ENCODE measurements around the gene PCDHGB2.
"Not testable (repeated sequence)": the region's sequence is repeated elsewhere in the genome, so short reads cannot be mapped to it uniquely, and the experiment has no call there.

Gene PCDHGB2

DNA sequence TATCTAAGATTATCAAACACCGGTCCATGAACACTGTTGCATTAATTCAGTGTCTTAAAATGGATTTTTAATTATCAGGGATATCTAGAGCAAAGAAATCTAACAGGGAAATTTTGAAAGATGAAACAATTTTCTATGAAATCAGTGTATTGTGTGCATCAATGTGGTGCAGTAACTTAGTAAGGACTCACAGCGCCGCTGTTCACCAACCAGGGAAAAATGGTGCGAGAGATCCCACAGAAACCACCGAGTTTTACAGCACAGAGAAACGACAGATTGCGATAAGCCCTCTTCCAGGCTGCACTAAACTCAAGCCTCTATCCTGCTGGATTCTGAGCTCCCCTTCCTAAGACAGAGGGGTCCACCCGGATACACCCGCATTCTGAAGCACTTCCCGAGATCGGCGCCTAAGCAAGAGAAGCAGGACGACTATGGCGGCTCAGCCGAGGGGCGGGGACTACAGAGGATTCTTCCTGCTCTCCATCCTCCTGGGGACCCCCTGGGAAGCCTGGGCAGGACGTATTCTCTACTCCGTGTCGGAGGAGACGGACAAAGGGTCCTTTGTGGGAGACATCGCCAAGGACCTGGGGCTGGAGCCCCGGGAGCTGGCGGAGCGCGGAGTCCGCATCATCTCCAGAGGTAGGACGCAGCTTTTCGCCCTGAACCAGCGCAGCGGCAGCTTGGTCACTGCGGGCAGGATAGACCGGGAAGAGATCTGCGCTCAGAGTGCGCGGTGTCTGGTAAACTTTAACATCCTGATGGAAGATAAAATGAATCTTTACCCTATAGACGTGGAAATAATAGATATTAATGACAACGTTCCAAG lies 22.9 kb downstream of the PCDHGB2 start, which contains the start of gene PCDHGA7:
Gene PCDHGA7, plus strand, starts transcription at position 274 of the 826 bp plus-strand sequence. Its CDS starts 158 bp downstream, at position 432.
- no peak within 1 kb of the TSS for H3K27ac ChIP-seq
- DNase-seq (ENCODE audit: low spot score): no peak
- TF ChIP-seq, protein P1, sequence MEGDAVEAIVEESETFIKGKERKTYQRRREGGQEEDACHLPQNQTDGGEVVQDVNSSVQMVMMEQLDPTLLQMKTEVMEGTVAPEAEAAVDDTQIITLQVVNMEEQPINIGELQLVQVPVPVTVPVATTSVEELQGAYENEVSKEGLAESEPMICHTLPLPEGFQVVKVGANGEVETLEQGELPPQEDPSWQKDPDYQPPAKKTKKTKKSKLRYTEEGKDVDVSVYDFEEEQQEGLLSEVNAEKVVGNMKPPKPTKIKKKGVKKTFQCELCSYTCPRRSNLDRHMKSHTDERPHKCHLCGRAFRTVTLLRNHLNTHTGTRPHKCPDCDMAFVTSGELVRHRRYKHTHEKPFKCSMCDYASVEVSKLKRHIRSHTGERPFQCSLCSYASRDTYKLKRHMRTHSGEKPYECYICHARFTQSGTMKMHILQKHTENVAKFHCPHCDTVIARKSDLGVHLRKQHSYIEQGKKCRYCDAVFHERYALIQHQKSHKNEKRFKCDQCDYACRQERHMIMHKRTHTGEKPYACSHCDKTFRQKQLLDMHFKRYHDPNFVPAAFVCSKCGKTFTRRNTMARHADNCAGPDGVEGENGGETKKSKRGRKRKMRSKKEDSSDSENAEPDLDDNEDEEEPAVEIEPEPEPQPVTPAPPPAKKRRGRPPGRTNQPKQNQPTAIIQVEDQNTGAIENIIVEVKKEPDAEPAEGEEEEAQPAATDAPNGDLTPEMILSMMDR (IDR thresholded peaks at IDR 0.05): no peak

DNA sequence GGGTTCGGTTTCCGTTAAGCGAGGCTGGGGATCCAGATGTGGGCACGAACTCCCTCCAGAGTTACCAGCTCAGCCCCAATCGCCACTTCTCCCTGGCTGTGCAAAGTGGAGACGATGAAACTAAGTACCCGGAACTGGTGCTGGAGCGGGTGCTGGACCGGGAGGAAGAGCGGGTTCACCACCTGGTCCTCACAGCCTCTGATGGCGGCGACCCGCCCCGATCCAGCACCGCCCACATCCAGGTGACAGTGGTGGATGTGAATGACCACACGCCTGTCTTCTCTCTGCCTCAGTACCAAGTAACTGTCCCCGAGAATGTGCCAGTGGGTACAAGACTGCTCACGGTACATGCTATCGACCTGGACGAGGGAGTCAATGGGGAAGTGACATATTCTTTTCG lies 23.6 kb downstream of the PCDHGB2 start:
- H3K27ac ChIP-seq: no peak overlapping the region
- peak overlapping the region; percentile 50 for H3K4me3 ChIP-seq
- TF ChIP-seq, protein P1 (IDR thresholded peaks at IDR 0.05): no peak
- no peak for DNase-seq (ENCODE audit: low spot score)

More for the DNA sequence above, 22.9 kb downstream of the PCDHGB2 start, which contains the start of gene PCDHGA7:
- peak within 1 kb of the TSS; percentile 50 for H3K4me3 ChIP-seq

DNA sequence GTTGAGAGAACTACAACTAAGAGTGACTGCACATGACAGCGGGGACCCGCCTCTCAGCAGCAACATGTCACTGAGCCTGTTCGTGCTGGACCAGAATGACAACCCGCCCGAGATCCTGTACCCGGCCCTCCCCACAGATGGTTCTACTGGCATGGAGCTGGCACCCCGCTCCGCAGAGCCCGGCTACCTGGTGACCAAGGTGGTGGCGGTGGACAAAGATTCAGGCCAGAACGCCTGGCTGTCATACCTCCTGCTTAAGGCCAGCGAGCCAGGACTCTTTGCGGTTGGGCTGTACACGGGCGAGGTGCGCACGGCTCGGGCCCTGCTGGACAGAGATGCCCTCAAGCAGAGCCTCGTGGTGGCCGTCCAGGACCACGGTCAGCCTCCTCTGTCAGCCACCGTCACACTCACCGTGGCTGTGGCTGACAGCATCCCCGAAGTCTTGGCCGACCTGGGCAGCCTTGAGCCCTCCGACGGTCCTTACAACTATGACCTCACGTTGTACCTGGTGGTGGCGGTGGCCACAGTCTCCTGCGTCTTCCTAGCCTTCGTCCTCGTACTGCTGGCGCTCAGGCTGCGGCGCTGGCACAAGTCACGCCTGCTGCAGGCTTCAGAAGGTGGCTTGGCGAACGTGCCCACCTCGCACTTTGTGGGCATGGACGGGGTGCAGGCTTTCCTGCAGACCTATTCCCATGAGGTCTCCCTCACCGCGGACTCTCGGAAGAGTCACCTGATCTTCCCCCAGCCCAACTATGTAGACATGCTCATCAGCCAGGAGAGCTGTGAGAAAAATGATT lies 24.9 kb downstream of the PCDHGB2 start:
- DNase-seq (ENCODE audit: low spot score): no peak
- Histone ChIP-seq H3K4me3 (peak overlapping the region; percentile 25), H3K27ac (no peak overlapping the region)
- TF ChIP-seq, protein P1 (IDR thresholded peaks at IDR 0.05): no peak

DNA sequence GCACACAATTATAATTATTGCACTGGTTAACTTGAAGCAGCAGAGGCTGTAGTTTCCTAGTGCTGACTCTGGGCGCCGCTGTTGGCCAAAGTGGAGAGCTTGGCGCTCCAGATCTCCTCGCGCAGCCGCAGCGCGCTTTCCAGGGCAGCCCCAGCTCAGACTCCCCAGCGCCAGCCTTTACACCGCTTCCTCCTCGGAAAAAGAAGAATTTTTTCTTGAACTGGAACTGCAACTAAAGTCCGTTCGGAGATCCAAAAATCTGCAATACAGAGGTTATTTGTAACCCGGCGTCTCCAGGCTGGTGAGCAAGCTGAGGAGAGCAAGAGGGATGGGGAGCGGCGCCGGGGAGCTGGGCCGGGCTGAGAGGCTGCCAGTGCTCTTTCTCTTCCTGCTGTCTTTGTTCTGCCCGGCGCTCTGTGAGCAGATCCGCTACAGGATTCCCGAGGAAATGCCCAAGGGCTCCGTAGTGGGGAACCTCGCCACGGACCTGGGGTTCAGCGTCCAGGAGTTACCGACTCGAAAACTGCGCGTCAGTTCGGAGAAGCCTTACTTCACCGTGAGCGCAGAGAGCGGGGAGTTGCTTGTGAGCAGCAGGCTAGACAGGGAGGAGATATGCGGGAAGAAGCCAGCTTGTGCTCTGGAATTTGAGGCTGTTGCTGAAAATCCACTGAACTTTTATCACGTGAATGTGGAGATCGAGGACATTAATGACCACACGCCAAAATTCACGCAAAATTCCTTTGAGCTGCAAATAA lies 27.9 kb downstream of the PCDHGB2 start, which contains the start of gene PCDHGB4:
Gene PCDHGB4, plus strand, starts transcription at position 142 of the 755 bp plus-strand sequence. Its CDS starts 187 bp downstream, at position 329.
- not testable (repeated sequence) for H3K27ac ChIP-seq; DNase-seq (ENCODE audit: low spot score)
- H3K4me3 ChIP-seq: peak within 1 kb of the TSS; percentile 48

DNA sequence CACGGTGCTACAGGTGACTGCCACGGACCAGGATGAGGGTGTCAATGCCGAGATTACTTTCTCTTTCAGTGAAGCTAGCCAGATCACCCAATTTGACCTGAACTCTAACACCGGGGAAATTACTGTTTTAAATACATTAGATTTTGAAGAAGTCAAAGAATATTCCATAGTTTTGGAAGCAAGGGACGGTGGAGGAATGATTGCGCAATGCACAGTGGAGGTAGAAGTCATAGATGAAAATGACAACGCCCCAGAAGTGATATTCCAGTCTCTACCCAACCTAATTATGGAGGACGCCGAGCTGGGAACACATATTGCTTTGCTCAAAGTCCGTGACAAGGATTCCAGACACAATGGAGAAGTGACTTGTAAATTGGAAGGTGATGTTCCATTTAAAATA lies 28.9 kb downstream of the PCDHGB2 start:
- DNase-seq (ENCODE audit: low spot score): no peak
- Histone ChIP-seq H3K4me3 (peak overlapping the region; percentile 48), H3K27ac (no peak overlapping the region)
- TF ChIP-seq, protein P1 (IDR thresholded peaks at IDR 0.05): no peak

DNA sequence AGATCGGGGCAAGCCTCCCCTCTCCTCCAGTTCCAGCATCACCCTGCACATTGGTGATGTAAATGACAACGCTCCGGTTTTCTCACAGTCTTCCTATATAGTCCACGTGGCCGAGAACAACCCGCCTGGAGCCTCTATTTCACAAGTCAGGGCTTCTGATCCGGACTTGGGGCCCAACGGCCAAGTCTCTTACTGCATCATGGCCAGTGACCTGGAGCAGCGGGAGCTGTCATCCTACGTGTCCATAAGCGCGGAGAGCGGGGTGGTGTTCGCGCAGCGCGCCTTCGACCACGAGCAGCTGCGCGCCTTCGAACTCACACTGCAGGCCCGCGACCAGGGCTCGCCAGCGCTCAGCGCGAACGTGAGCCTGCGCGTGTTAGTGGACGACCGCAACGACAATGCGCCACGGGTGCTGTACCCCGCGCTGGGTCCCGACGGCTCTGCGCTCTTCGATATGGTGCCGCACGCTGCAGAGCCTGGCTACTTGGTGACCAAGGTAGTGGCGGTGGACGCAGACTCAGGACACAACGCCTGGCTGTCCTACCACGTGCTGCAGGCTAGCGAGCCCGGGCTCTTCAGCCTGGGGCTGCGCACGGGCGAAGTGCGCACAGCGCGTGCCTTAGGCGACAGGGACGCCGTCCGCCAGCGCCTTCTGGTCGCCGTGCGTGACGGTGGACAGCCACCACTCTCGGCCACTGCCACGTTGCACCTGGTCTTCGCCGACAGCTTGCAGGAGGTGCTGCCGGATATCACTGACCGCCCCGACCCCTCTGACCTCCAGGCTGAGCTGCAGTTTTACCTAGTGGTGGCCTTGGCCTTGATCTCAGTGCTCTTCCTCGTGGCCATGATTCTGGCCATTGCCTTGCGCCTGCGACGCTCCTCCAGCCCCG lies 29.6 kb downstream of the PCDHGB2 start:
- TF ChIP-seq, protein P1 (IDR thresholded peaks at IDR 0.05): no peak
- Histone ChIP-seq H3K4me3 (peak overlapping the region; percentile 43), H3K27ac (no peak overlapping the region)
- DNase-seq (ENCODE audit: low spot score): no peak
